Heart left ventricle (tissue), 16 donors: Measurements from ENCODE around the gene LTV1. TPM values are rescaled to one million over a fixed set of nuclear protein-coding genes. Genes with fewer than 3 reads are reported as not detected.
A peak's percentile ranks its signal among the peaks of the same experiment; 100 is the strongest.

Experiments used
- ATAC-seq, 4 donors: fragments of 200-7000 bp; cut with Tn5 transposase; one replicate each; pipeline ENCODE4 v1.9.1; 2020 to 2022; ENCODE audit warnings: moderate library complexity in 4 of 4, mild to moderate bottlenecking in 3 of 4, moderate number of reproducible peaks in 1 of 4
- DNase-seq, 5 donors: peaks; one replicate each; pipeline ENCODE4 v3.0.0-alpha.2; 2020
- H3K27ac ChIP-seq, 12 donors: fragments of 200-600 bp; sonication (generic) in 4 of 12; one replicate each; pipeline versions ENCODE4 v1.5.0 to v1.8.0; 2016 to 2022; ENCODE audit warnings: mild to moderate bottlenecking in 2 of 12
- H3K27me3 ChIP-seq, 9 donors: fragments of 200-600 bp; sonication (generic) in 2 of 9; one replicate each; pipeline versions ENCODE4 v1.5.1 to v1.8.0; 2016 to 2022; ENCODE audit warnings: mild to moderate bottlenecking in 3 of 9
- H3K36me3 ChIP-seq, 9 donors: fragments of 200-600 bp; sonication (generic) in 2 of 9; one replicate each; pipeline versions ENCODE4 v1.5.0 to v1.8.0; 2018 to 2022; ENCODE audit warnings: mild to moderate bottlenecking in 2 of 9
- H3K4me1 ChIP-seq, 12 donors: fragments of 200-600 bp; sonication (generic) in 4 of 12; one replicate each; pipeline versions ENCODE4 v1.5.0 to v1.8.0; 2016 to 2022; ENCODE audit warnings: mild to moderate bottlenecking in 3 of 12
- H3K4me3 ChIP-seq, 12 donors: fragments of 200-600 bp; sonication (generic) in 4 of 12; one replicate each; pipeline versions ENCODE4 v1.5.0 to v1.8.0; 2017 to 2022; ENCODE audit warnings: mild to moderate bottlenecking in 9 of 12, moderate library complexity in 4 of 12
- H3K9me3 ChIP-seq, 12 donors: fragments of 200-600 bp; sonication (generic) in 4 of 12; one replicate each; pipeline versions ENCODE4 v1.5.0 to v1.8.0; 2016 to 2022; ENCODE audit warnings: mild to moderate bottlenecking in 1 of 12
- POLR2A ChIP-seq, 2 donors: fragments of 450-650 bp; IDR thresholded peaks; one replicate each; pipeline ENCODE4 v1.6.1; 2017; ENCODE audit warnings: antibody characterized with exemption in 2 of 2, mild to moderate bottlenecking in 2 of 2, moderate library complexity in 2 of 2
- WGBS, 4 donors: extraction: QIAGEN DNeasy Blood & Tissue Kit in 2 of 4; methylation state at CpG; one replicate each; pipeline versions ENCODE4 v1.1.5 to v1.1.7; 2013 to 2018; 5-methylcytosine and 5-hydroxymethylcytosine counted together
- intact Hi-C, 10 donors: fragments of 100-400 bp; cut with DNase I; formaldehyde crosslinking; loops; one replicate each; pipeline versions ENCODE4 v1.11.1 to v1.14.2; 2022
- polyA plus RNA-seq, 2 donors: library from polyadenylated mRNA; stranded (reverse); fragments of 200-250 nt; gene quantifications; one replicate each; pipeline ENCODE4 v1.2.3, GENCODE V29; 2013
- total RNA-seq, 9 donors: library from RNA; depleted of rRNA in 2 of 9; stranded (reverse); fragments of >200 nt in 2 of 9; fragmentation: NEBNext Ultra II Directional in 3 of 9; extraction: Animal tissue kit (Norgen Biotek cat#: 25700) in 3 of 9; gene quantifications; one replicate each; pipeline versions ENCODE4 v1.1.0 to v1.2.4, GENCODE V29; 2016 to 2023
- TF ChIP-seq, protein P1 (sequence below), 12 donors: fragments of 200-600 bp; sonication (generic) in 4 of 12; IDR thresholded peaks; one replicate each; pipeline versions ENCODE4 v1.5.0 to v1.8.0; 2018 to 2022; ENCODE audit warnings: antibody characterized with exemption in 12 of 12, mild to moderate bottlenecking in 5 of 12
- donor health status: ischemic (EF 13 %, LVEDD 7.1; RV severe dilation, severe dysfunction).
- donor health status: healthy with polysubstance abuse.
- donor health status: DM: no; HTN: yes; CAD: no.
- donor health status: DM: no; HTN: no; CAD: no.
- donor health status: ischemic (EF 25% LVEDD 6.9; RV normal size, moderate dysfunction).
- donor health status: ischemic (EF 25% LVEDD 5.7; RV mildly dilated, moderate dysfunction).
- donor health status: healthy.
- donor health status: DM: yes; HTN: yes; CAD: no.
- donor health status: ischemic (EF 35%, LVEDD 5.7; RV mildly dilated, moderate dysfunction).
- donor health status: nonischemic (EF 11% LVEDD 7.7; RV severe dilation, severe dysfunction).
- donor health status: DM: yes; HTN: yes; CAD: no.
- donor health status: PGD.
- donor health status: ischemic (EF 29% LVEDD 5.4; RV normal size, mild dysfunction).
- donor health status: nonischemic (EF 23%, LVEDD 6.1; RV moderate dilation, normal function).

LTV1 gene
- total and polyA plus RNA-seq, 11 donors, result 9.8 to 28.9 (median 12.9) TPM

GRCh38 chr6:143803769-143804568 is 39.2 kb upstream of the LTV1 start:
- H3K27me3 ChIP-seq, result no peaks in the 10 kb centered on the region
- H3K9me3 ChIP-seq, result peaks cover 0 to 15% (median 2%) of the 10 kb centered on the region in 12 donors
- ATAC-seq (no peak), DNase-seq (no peak)
- no peak overlapping the region for H3K4me3 ChIP-seq
- peak overlapping the region in 1 of 12 donors; percentile 34 for H3K27ac ChIP-seq
- peaks cover 0 to 39% (median 5%) of the 10 kb centered on the region in 12 donors for H3K4me1 ChIP-seq
- intact Hi-C loops, result no loop called here
- H3K36me3 ChIP-seq, result peaks cover 0 to 82% (median 19%) of the 10 kb centered on the region in 9 donors
- TF ChIP-seq, protein P1, sequence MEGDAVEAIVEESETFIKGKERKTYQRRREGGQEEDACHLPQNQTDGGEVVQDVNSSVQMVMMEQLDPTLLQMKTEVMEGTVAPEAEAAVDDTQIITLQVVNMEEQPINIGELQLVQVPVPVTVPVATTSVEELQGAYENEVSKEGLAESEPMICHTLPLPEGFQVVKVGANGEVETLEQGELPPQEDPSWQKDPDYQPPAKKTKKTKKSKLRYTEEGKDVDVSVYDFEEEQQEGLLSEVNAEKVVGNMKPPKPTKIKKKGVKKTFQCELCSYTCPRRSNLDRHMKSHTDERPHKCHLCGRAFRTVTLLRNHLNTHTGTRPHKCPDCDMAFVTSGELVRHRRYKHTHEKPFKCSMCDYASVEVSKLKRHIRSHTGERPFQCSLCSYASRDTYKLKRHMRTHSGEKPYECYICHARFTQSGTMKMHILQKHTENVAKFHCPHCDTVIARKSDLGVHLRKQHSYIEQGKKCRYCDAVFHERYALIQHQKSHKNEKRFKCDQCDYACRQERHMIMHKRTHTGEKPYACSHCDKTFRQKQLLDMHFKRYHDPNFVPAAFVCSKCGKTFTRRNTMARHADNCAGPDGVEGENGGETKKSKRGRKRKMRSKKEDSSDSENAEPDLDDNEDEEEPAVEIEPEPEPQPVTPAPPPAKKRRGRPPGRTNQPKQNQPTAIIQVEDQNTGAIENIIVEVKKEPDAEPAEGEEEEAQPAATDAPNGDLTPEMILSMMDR (IDR thresholded peaks at IDR 0.05), result no peak
- TF ChIP-seq POLR2A (IDR thresholded peaks at IDR 0.05), result no peak
- 83 to 91% (median 90%) methylated on average over 9 of the region's 9 CpGs for WGBS, 4 donors

- intact Hi-C loops, result loop anchor here in 1 of 10 donors (5.0 kb wide), 1 partner anchor 58 kb away; no protein-coding TSS in a partner anchor
- Histone ChIP-seq H3K4me1 (peaks cover 0 to 39% (median 5%) of the 10 kb centered on the region in 12 donors), H3K27me3 (no peaks in the 10 kb centered on the region), H3K36me3 (peaks cover 0 to 76% (median 19%) of the 10 kb centered on the region in 9 donors), H3K27ac (peak overlapping the region in 7 of 12 donors; percentile 3 to 61 (median 48)), H3K4me3 (no peak overlapping the region), H3K9me3 (peaks cover 0 to 7% (median 0%) of the 10 kb centered on the region in 12 donors)
- no peak for TF ChIP-seq POLR2A (IDR thresholded peaks at IDR 0.05)
- TF ChIP-seq, protein P1 (IDR thresholded peaks at IDR 0.05), result no peak
- peak in 3 of 4 donors; percentile 51 to 65 (median 54) for ATAC-seq
- 41 to 57% (median 54%) methylated on average over 4 of the region's 4 CpGs for WGBS, 4 donors
- DNase-seq, result no peak
Observed at GRCh38 chr6:143804835-143805239, 38.3 kb upstream of the LTV1 start.

DNA sequence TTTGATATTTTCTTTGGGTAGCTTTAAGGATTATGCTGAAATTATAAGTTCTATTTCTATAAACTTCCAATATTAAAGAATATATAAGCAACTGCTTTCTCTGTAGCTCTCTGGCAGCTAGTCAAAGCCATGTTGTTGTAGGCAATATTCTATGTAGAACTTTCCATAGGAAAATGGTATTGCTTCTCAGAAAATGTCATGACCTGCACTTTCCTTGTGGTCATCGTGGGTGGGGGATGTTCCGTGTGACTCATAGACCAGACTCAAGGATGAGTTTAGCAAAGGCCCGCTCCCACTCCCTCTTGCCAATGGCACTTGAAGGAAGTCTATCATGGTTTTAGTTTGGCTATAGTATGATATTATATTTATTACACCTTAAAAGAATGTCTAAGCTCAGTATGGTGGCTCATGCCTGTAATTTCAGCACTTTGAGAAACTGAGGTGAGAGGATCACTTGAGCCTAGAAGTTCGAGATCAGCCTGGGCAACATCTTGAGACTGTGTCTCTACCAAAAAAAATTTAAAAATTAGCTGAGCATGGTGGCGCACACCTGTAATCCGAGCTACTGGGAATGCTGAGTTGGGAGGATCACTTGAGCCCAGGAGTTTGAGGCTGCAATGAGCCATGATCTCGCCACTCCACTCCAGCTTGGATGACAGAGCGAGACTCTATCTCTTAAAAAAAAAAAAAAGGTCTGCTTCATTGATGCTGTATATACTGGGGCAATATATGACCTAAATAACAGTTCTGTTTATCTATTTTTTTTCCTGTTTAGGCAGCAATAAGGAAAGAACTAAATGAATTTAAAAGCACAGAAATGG is 36.6 kb upstream of the LTV1 start:
- WGBS, 4 donors, result 85 to 93% (median 90%) methylated on average over 8 of the region's 8 CpGs

More for the DNA sequence above, 36.6 kb upstream of the LTV1 start:
- peak overlapping the region in 4 of 12 donors; percentile 3 to 53 (median 50) for H3K27ac ChIP-seq
- peaks cover 0 to 64% (median 19%) of the 10 kb centered on the region in 9 donors for H3K36me3 ChIP-seq
- H3K4me1 ChIP-seq, result peaks cover 0 to 39% (median 5%) of the 10 kb centered on the region in 12 donors
- intact Hi-C loops, result loop anchor here in 1 of 10 donors (5.0 kb wide), 1 partner anchor 59 kb away; no protein-coding TSS in a partner anchor
- DNase-seq (peak in 1 of 5 donors; percentile 16), ATAC-seq (peak in 1 of 4 donors; percentile 39)
- H3K4me3 ChIP-seq, result no peak overlapping the region
- TF ChIP-seq, protein P1 (IDR thresholded peaks at IDR 0.05), result no peak
- no peak for TF ChIP-seq POLR2A (IDR thresholded peaks at IDR 0.05)
- H3K27me3 ChIP-seq, result no peaks in the 10 kb centered on the region
- no peaks in the 10 kb centered on the region for H3K9me3 ChIP-seq
